Vagina (tissue), 2 donors: Measurements from ENCODE around the gene CHMP1B. TPM values are rescaled to one million over a fixed set of nuclear protein-coding genes. Genes with fewer than 3 reads are reported as not detected.
"Not testable (repeated sequence)": the region's sequence is repeated elsewhere in the genome, so short reads cannot be mapped to it uniquely, and the experiment has no call there.

Experiments
- DNase-seq, 2 donors: peaks; one replicate each; pipeline ENCODE4 v3.0.0-alpha.2; 2017; ENCODE audit errors: extremely low spot score in 2 of 2
- H3K27ac ChIP-seq: fragments of 200-600 bp; sonication (generic); one replicate; pipeline ENCODE4 v1.5.1; 2019
- H3K27me3 ChIP-seq: fragments of 200-600 bp; sonication (generic); one replicate; pipeline ENCODE4 v1.5.1; 2019
- H3K36me3 ChIP-seq, 2 donors: fragments of 200-600 bp; sonication (generic); one replicate each; pipeline ENCODE4 v1.5.1; 2017 to 2019
- H3K4me1 ChIP-seq: fragments of 200-600 bp; sonication (generic); one replicate; pipeline ENCODE4 v1.5.1; 2019
- H3K4me3 ChIP-seq, 2 donors: fragments of 200-600 bp; sonication (generic); 1 replicate in 1 of 2; 2 replicates in 1 of 2; pipeline ENCODE4 v1.5.1; 2016 to 2019
- H3K9me3 ChIP-seq: fragments of 200-600 bp; sonication (generic); one replicate; pipeline ENCODE4 v1.5.1; 2019
- POLR2A ChIP-seq, 2 donors: fragments of 450-650 bp; IDR thresholded peaks; one replicate each; pipeline ENCODE4 v1.6.1; 2017; ENCODE audit warnings: antibody characterized with exemption in 2 of 2, mild to moderate bottlenecking in 2 of 2, moderate library complexity in 2 of 2
- POLR2AphosphoS5 ChIP-seq, 2 donors: sonication (generic); formaldehyde crosslinking; IDR thresholded peaks; one replicate each; pipeline ENCODE4 v1.9.0; 2017; ENCODE audit warnings: antibody characterized with exemption in 2 of 2, mild to moderate bottlenecking in 2 of 2, low read depth in 1 of 2; ENCODE audit not compliant: insufficient read depth in 1 of 2
- intact Hi-C: fragments of 100-400 bp; cut with DNase I; formaldehyde crosslinking; loops from one replicate; pipeline ENCODE4 v1.15.1; 2023
- total RNA-seq: library from RNA; depleted of rRNA; stranded (reverse); fragments of >200 nt; gene quantifications from one replicate; pipeline ENCODE4 v1.2.3, GENCODE V29; 2016
- TF ChIP-seq, protein P1 (sequence below), 3 experiments: fragments of 450-650 bp in 2 of 3; fragments of 200-600 bp in 1 of 3; sonication (generic) in 1 of 3; IDR thresholded peaks; one replicate each; pipeline ENCODE4 v1.5.1; 2017 to 2019; ENCODE audit warnings: antibody characterized with exemption in 3 of 3, mild to moderate bottlenecking in 2 of 3, moderate library complexity in 2 of 3

Gene CHMP1B
- total RNA-seq, 1 donor from 2014 or later: 44.7 TPM

GRCh38 chr18:11889284-11889683 lies 38.1 kb downstream of the CHMP1B start:
- DNase-seq: no peak
- Histone ChIP-seq H3K36me3 (peaks cover 0 to 74% of the 10 kb centered on the region in 2 donors), H3K27ac (no peak overlapping the region), H3K9me3 (no peaks in the 10 kb centered on the region), H3K27me3 (no peaks in the 10 kb centered on the region), H3K4me1 (no peaks in the 10 kb centered on the region), H3K4me3 (no peak overlapping the region)
- no peak for TF ChIP-seq POLR2A (IDR thresholded peaks at IDR 0.05)
- TF ChIP-seq POLR2AphosphoS5 (IDR thresholded peaks at IDR 0.05; ENCODE audit: insufficient read depth in 1 of 2, low read depth in 1 of 2): no peak
- TF ChIP-seq, protein P1, sequence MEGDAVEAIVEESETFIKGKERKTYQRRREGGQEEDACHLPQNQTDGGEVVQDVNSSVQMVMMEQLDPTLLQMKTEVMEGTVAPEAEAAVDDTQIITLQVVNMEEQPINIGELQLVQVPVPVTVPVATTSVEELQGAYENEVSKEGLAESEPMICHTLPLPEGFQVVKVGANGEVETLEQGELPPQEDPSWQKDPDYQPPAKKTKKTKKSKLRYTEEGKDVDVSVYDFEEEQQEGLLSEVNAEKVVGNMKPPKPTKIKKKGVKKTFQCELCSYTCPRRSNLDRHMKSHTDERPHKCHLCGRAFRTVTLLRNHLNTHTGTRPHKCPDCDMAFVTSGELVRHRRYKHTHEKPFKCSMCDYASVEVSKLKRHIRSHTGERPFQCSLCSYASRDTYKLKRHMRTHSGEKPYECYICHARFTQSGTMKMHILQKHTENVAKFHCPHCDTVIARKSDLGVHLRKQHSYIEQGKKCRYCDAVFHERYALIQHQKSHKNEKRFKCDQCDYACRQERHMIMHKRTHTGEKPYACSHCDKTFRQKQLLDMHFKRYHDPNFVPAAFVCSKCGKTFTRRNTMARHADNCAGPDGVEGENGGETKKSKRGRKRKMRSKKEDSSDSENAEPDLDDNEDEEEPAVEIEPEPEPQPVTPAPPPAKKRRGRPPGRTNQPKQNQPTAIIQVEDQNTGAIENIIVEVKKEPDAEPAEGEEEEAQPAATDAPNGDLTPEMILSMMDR (IDR thresholded peaks at IDR 0.05): no peak
- intact Hi-C loops: no loop called here

DNA sequence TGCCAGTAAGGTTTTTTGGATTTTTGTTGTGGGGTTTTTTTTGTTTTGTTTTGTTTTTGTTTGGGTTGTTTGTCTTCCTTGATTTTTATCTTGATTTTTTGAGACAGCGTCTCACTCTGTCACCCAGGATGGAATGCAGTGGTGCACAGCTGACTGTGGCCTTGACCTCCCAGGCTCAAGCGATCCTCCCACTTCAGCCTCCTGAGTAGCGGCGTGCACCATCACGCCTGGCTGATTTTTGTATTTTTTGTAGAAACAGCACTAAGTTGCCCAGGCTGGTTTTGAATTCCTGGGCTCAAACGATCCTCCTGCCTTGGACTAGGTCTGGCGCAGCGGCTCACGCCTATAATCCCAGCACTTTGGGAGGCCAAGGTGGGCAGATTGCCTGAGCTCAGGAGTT lies 40.5 kb downstream of the CHMP1B start:
- intact Hi-C loops: no loop called here
- Histone ChIP-seq H3K4me1 (no peaks in the 10 kb centered on the region), H3K27me3 (no peaks in the 10 kb centered on the region), H3K36me3 (peaks cover 0 to 58% of the 10 kb centered on the region in 2 donors), H3K4me3 (no peak overlapping the region), H3K27ac (no peak overlapping the region), H3K9me3 (no peaks in the 10 kb centered on the region)
- no peak for DNase-seq
- TF ChIP-seq POLR2AphosphoS5 (IDR thresholded peaks at IDR 0.05; ENCODE audit: insufficient read depth in 1 of 2, low read depth in 1 of 2): no peak
- TF ChIP-seq, protein P1 (IDR thresholded peaks at IDR 0.05): no peak
- TF ChIP-seq POLR2A (IDR thresholded peaks at IDR 0.05): no peak

DNA sequence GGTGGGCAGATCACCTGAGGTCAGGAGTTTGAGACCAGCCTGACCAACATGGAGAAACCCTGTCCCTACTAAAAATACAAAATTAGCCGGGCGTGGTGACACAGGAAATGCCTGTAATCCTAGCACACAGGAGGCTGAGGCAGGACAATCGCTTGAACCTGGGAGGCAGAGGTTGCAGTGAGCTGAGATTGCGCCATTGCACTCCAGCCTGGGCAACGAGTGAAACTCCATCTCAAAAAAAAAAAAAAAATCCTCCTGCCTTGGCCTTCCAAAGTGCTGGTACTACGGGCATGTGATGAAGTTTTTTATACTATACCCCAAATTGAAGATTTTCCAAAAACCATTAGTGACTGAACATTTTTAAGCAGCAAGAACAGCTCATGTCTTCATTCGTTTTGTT lies 41.2 kb downstream of the CHMP1B start:
- H3K4me1 ChIP-seq, DNase-seq, H3K27ac ChIP-seq, H3K9me3 ChIP-seq, H3K4me3 ChIP-seq, H3K27me3 ChIP-seq, intact Hi-C loops: not testable (repeated sequence)
- peaks cover 0 to 51% of the 10 kb centered on the region in 2 donors for H3K36me3 ChIP-seq

GRCh38 chr18:11897781-11898180 lies 46.6 kb downstream of the CHMP1B start:
- intact Hi-C loops: no loop called here
- Histone ChIP-seq H3K4me1 (no peaks in the 10 kb centered on the region), H3K27ac (no peak overlapping the region), H3K4me3 (no peak overlapping the region), H3K27me3 (no peaks in the 10 kb centered on the region), H3K36me3 (peaks cover 0 to 24% of the 10 kb centered on the region in 2 donors), H3K9me3 (no peaks in the 10 kb centered on the region)
- DNase-seq: no peak
- TF ChIP-seq, protein P1 (IDR thresholded peaks at IDR 0.05): no peak
- TF ChIP-seq POLR2A (IDR thresholded peaks at IDR 0.05) (no peak), POLR2AphosphoS5 (IDR thresholded peaks at IDR 0.05; ENCODE audit: insufficient read depth in 1 of 2, low read depth in 1 of 2) (no peak)

GRCh38 chr18:11899063-11899462 lies 47.9 kb downstream of the CHMP1B start:
- Histone ChIP-seq H3K4me1 (no peaks in the 10 kb centered on the region), H3K9me3 (no peaks in the 10 kb centered on the region), H3K27me3 (no peaks in the 10 kb centered on the region), H3K36me3 (peaks cover 0 to 21% of the 10 kb centered on the region in 2 donors), H3K4me3 (no peak overlapping the region), H3K27ac (no peak overlapping the region)
- intact Hi-C loops: no loop called here
- DNase-seq: no peak
- TF ChIP-seq, protein P1 (IDR thresholded peaks at IDR 0.05): no peak
- no peak for TF ChIP-seq POLR2A (IDR thresholded peaks at IDR 0.05)
- TF ChIP-seq POLR2AphosphoS5 (IDR thresholded peaks at IDR 0.05; ENCODE audit: insufficient read depth in 1 of 2, low read depth in 1 of 2): no peak
